Adipose tissue (tissue), 3 donors: ENCODE results near the gene CHRDL1. TPM values are rescaled to one million over a fixed set of nuclear protein-coding genes. Genes with fewer than 3 reads are reported as not detected.
"Not testable (repeated sequence)": the region's sequence is repeated elsewhere in the genome, so short reads cannot be mapped to it uniquely, and the experiment has no call there.

Experiments
- H3K27ac ChIP-seq: one replicate; pipeline ENCODE4 v1.5.1; 2013; ENCODE audit warnings: low read depth, low read length
- WGBS, 3 donors: extraction: QIAGEN DNeasy Blood & Tissue Kit; methylation state at CpG; one replicate each; pipeline ENCODE4 v1.1.7; 2013; 5-methylcytosine and 5-hydroxymethylcytosine counted together
- polyA plus RNA-seq, 3 donors: library from polyadenylated mRNA; stranded (reverse); fragments of 200-250 nt; gene quantifications; one replicate each; pipeline ENCODE4 v1.2.3, GENCODE V29; 2013
- donor health status: healthy with polysubstance abuse.
- donor health status: Bipolar disorder and iron deficiency.
- donor health status: healthy.

Gene CHRDL1
- 100 to 1,000 TPM in 1 of 3 donors, 10 to 100 TPM in 1, 1 to 10 TPM in 1; 9.5 to 111 (median 77.8) TPM for polyA plus RNA-seq

DNA sequence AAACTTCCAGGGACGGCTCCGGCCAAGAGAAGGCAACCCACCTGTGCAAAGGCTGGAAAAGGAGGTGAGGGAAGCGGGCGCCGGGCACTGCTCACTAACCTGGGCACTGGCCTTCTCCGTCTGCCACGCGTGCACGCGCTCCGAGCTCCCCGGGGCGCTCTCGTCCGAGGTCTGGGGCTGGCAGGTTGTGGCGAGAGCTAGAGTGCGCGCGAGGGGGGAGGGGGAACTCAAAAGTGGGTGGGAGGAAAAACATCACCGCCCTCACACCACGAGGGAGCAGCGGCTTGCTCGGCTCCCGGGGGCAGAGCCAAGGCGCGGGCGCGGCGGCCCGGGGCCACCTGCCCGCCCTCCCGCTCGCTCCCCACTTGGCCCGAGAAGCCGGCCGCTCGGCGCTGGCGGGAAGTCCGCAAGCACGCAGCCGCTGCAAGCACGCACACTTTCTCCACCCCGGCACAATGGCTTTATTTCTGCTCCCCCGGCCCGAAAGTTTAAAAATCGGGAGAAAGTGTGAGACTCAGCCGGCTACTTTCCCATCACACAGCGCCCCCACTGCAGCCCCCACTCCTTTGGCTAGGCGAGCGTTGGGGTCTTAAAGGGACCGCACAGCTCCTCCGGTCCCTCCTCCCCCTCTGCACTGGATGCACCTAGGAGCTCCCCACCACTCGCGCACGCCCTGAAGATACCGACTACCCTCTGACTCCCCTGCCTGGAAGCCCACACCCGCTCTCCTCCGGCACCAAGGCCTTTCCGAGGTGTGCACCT lies at the start of gene CHRDL1:
Gene CHRDL1 (minus strand): TSS at position 173 of the 762 bp plus-strand sequence. CDS start 3,636 bp downstream, outside the sequence.
- H3K27ac ChIP-seq, result no peak within 1 kb of the TSS
- 2 to 22% (median 2%) methylated on average over 24 to 60 of the region's 60 CpGs for WGBS, 3 donors

DNA sequence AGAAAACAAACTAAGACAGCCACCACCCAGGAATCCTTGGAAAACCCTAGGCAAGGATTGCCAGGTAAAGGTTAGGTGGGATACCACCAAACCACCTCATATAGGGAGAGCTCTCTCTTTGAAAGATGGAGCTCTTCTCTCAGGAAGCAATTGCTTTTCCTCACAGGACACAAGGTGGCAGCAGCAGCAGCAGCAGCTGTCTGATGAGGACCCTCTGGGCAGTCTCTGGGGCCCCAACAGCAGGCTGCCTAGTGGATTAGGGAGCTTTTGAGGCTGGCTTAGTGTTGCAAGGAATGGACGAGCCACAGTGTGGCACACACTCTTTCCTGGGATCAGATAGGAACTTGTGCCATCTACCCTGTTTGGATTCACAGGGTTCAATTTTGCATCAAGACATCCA lies 41.4 kb upstream of the CHRDL1 start:
- no peak overlapping the region for H3K27ac ChIP-seq
- 44 to 100% (median 59%) methylated on average over 1 of the region's 1 CpG for WGBS, 3 donors

DNA sequence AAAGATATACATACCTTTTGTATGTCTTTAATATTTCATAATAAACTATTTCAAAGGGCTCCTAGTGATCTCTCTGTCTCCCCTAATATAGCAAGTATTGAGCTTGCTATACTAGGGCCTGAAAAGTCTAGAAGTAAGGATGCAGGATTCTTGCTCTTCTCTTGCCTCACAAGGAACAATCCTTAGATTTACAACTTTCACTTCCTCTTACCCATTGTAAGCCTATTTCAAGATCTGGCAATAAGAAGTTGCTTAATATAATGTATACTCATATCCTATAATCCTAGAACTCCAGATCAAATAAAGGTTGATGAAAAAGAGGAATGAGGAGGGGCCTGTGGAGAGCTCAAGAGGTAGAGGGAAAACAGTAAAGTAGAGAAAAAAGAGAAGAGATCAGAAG lies 40.8 kb upstream of the CHRDL1 start:
- no peak overlapping the region for H3K27ac ChIP-seq

- WGBS, 3 donors, result 37 to 79% (median 78%) methylated on average over 1 of the region's 1 CpG
These were observed 40.4 kb upstream of the CHRDL1 start for GRCh38 chrX:110836001-110836400.

GRCh38 chrX:110825972-110826371 lies 30.4 kb upstream of the CHRDL1 start:
- no peak overlapping the region for H3K27ac ChIP-seq
- 83 to 93% (median 92%) methylated on average over 2 of the region's 2 CpGs for WGBS, 3 donors

More at GRCh38 chrX:110836001-110836400, 40.4 kb upstream of the CHRDL1 start:
- no peak overlapping the region for H3K27ac ChIP-seq

DNA sequence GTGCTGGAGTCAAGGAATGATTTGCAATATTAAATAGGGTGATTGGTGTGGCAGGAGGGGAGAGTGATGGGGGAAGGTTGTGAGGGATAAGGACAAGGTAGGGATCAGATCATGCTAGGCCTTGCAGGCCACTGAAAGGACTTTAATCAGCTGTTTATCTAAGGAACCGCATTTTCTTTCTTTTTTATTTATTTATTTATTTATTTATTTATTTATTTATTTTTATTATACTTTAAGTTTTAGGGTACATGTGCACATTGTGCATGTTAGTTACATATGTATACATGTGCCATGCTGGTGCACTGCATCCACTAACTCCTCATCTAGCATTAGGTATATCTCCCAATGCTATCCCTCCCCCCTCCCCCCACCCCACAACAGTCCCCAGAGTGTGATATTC lies 20.9 kb upstream of the CHRDL1 start:
- H3K27ac ChIP-seq, result not testable (repeated sequence)
- 60 to 95% (median 86%) methylated on average over 1 of the region's 1 CpG for WGBS, 3 donors

DNA sequence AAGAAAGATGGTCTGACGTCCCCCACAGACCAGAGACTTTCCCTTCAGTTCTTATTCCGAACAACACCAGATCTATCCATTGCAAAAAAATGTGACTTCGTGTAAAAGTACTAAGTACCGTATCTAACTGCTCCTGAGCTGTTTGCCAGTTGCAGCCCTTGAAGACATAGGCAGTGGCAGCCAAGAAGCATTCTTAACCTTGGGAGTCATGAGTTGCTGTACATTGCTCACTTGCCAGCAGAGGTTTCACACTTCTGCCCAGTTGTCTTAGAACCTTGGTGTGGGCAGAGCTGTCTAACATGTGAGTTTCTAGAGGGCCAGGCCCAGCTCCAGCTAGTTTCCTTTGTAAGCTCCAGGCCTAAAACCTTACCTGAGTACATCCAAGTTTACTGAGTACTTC lies 10.5 kb upstream of the CHRDL1 start:
- 56 to 81% (median 64%) methylated on average over 4 of the region's 4 CpGs for WGBS, 3 donors
- no peak overlapping the region for H3K27ac ChIP-seq

GRCh38 chrX:110805303-110805702 lies 9.7 kb upstream of the CHRDL1 start:
- H3K27ac ChIP-seq, result no peak overlapping the region
- WGBS, 3 donors, result 60 to 85% (median 62%) methylated on average over 1 of the region's 1 CpG

DNA sequence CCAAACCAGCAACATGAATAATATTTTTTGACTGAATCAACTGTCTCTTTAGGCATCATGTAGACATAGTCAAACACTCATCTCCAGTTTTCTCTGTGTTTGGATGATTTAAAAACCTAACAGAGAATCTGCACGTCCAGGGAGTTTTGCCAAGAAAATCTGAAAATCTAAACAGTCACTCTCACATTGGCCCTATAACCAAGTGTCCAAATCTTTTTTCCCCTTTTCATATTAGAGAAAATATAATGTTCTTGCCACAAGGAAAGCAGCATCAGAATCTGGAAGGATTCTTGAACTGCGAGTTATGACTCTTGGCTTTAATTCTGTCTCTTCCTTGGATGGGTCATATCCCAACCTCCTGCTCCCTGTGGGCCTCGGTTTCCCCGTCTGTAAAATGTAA lies 8.8 kb upstream of the CHRDL1 start:
- no peak overlapping the region for H3K27ac ChIP-seq

GRCh38 chrX:110803506-110803905 lies 7.9 kb upstream of the CHRDL1 start:
- H3K27ac ChIP-seq, result no peak overlapping the region
- WGBS, 3 donors, result 70 to 72% (median 70%) methylated on average over 3 of the region's 3 CpGs

More for the DNA sequence above, 8.8 kb upstream of the CHRDL1 start:
- 44 to 74% (median 66%) methylated on average over 4 of the region's 4 CpGs for WGBS, 3 donors

GRCh38 chrX:110796407-110796697 lies 735 bp upstream of the CHRDL1 start:
- no peak overlapping the region for H3K27ac ChIP-seq
- 21 to 26% (median 23%) methylated on average over 5 of the region's 5 CpGs for WGBS, 3 donors

GRCh38 chrX:110794601-110795000 lies 1.0 kb downstream of the CHRDL1 start:
- 49 to 80% (median 51%) methylated on average over 3 of the region's 3 CpGs for WGBS, 3 donors
- no peak overlapping the region for H3K27ac ChIP-seq

GRCh38 chrX:110791071-110791470 lies 4.5 kb downstream of the CHRDL1 start:
- H3K27ac ChIP-seq, result no peak overlapping the region
- 35 to 78% (median 38%) methylated on average over 5 of the region's 5 CpGs for WGBS, 3 donors

DNA sequence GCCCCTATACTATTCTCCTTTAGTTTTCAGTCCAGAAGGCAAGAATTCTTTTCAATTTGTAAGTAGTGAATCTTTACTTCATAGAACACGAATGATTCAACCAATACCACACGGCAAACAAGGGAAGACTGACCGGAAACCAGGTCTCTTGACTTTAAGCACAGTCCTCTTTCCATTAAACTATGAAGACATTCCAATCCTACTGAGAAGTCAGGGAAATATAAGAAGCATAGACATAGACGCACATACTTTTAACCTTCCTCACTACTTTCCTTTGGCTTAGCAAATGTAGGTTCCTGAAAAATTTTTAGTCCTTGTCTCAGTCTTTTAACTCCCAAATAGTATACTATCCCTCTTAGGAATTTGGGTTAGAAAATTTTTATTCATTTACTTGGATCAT lies 9.1 kb downstream of the CHRDL1 start:
- no peak overlapping the region for H3K27ac ChIP-seq
- 81 to 96% (median 86%) methylated on average over 4 of the region's 4 CpGs for WGBS, 3 donors

DNA sequence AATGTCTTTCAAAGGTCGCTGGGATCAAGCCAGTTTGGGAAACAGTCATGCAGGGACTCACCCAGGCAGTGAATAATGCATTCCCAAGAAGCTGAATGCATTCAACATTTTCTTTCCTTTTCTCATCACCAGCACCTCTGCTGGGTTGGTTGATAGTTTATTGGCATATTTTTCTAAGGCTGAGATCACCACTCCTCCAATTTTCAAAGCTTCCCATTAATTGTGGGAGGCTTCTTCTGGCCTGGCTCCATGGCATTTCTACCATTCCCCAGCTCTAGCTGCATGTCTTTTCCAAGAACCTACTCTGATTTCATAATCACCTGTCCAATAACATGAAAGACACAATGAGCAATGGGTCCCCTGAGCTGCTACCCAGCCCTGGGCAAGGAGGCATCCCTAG lies 35.8 kb downstream of the CHRDL1 start:
- WGBS, 3 donors, result 33 to 83% (median 47%) methylated on average over 1 of the region's 1 CpG
- H3K27ac ChIP-seq, result no peak overlapping the region

DNA sequence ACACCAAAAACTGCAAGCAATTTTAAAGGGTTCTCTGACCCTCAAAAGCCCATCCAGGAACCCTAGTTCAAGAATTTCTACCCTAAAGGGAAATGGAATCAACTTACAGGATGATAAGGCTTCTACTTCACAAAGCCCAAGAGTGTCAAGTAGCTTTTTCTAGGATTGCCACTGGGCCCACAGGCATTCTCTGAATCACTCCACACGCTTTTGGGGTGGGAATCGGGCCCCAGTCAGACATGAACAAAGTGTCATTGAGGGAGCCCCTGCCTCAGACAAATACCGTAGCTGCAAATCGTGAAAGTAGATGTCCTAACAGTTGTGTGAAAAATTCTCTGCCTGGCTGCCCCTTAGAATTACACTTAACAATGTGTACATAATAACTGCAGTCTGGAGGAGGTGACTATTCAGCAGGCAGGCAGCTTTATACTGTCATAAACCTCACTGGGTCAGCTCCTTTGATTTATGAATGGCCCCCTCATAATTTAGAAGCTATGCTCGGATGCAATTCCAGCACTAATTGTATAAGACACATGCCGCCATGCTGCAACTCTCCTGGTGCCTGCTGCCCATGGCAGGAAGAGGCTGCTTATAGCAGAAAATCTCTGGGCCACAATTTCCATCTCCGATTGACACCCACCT lies 36.7 kb downstream of the CHRDL1 start:
- 69 to 89% (median 88%) methylated on average over 7 of the region's 7 CpGs for WGBS, 3 donors
- no peak overlapping the region for H3K27ac ChIP-seq

GRCh38 chrX:110755611-110756010 lies 40.0 kb downstream of the CHRDL1 start:
- H3K27ac ChIP-seq, result no peak overlapping the region
- 78 to 87% (median 85%) methylated on average over 3 of the region's 3 CpGs for WGBS, 3 donors

DNA sequence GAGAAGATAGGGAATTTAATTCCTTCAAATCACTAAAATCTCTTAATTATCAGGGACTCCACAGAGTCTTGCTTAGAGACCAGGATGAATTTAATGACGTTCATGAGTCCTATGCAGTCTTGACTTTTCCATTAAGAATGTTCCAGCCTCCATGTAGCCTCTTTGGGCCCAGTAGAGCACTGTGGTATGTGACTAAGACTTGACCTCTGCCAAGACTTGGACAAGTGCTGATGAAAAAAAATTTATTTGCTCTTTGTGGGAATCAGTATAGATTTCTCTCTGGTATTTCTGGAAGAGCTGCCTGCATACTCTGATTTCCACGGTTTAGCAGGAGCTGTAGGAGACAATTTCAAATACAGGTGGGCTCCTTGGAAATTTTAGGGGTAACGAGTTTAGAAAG lies 40.6 kb downstream of the CHRDL1 start:
- no peak overlapping the region for H3K27ac ChIP-seq
- 31 to 71% (median 68%) methylated on average over 3 of the region's 3 CpGs for WGBS, 3 donors

- no peak overlapping the region for H3K27ac ChIP-seq
- 36 to 59% (median 52%) methylated on average over 7 of the region's 7 CpGs for WGBS, 3 donors
These were observed 45.0 kb downstream of the CHRDL1 start for GRCh38 chrX:110750526-110751189.
